ENCODE data around the gene PHLPP1.

DNA sequence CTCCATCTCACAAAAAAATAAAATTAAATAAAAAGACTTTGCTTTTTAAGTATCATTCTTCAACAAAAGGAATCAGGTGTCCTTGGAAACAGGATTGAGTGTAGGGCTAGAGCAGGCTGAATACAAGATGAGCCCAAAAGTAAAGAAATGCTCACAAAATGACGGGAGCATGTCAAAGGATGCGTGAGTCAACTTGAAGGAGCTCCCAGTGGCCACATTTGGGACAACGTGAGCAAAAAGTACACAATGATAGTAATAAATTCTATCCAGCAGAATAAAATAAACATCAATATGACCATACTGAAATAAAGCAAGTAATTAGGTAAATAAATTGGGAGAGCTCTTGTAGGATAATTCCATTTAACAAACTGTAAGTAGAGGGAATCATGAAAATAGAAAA is 220.7 kb downstream of the PHLPP1 start:
- TF ChIP-seq, protein P1, sequence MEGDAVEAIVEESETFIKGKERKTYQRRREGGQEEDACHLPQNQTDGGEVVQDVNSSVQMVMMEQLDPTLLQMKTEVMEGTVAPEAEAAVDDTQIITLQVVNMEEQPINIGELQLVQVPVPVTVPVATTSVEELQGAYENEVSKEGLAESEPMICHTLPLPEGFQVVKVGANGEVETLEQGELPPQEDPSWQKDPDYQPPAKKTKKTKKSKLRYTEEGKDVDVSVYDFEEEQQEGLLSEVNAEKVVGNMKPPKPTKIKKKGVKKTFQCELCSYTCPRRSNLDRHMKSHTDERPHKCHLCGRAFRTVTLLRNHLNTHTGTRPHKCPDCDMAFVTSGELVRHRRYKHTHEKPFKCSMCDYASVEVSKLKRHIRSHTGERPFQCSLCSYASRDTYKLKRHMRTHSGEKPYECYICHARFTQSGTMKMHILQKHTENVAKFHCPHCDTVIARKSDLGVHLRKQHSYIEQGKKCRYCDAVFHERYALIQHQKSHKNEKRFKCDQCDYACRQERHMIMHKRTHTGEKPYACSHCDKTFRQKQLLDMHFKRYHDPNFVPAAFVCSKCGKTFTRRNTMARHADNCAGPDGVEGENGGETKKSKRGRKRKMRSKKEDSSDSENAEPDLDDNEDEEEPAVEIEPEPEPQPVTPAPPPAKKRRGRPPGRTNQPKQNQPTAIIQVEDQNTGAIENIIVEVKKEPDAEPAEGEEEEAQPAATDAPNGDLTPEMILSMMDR (IDR thresholded peaks at IDR 0.05 in 8 of 11, conservative IDR thresholded peaks at IDR 0.05 in 3 of 11): no peak
- no peak for TF ChIP-seq POLR2A (IDR thresholded peaks at IDR 0.05)

All from spleen (tissue), 7 donors.